Activated CD4-positive, alpha-beta T cell treated with anti-CD3 and anti-CD28 coated beads, Interleukin-2, amount 10 ng/mL, durations not matched to agents 24 days and 14 days (primary cell): ENCODE measurements around the gene LTBP1. TPM values are rescaled to one million over a fixed set of nuclear protein-coding genes. Genes with fewer than 3 reads are reported as not detected.

Experiments used
- DNase-seq: peaks from one replicate; pipeline ENCODE4 v3.0.0; 2022
- H3K27ac Mint-ChIP-seq: one replicate; pipeline ENCODE4 v1.8.0; 2022; ENCODE audit warnings: mild to moderate bottlenecking, mixed read lengths
- H3K27me3 Mint-ChIP-seq: one replicate; pipeline ENCODE4 v1.8.0; 2022; ENCODE audit warnings: mixed read lengths
- H3K36me3 Mint-ChIP-seq: one replicate; pipeline ENCODE4 v1.8.0; 2022; ENCODE audit warnings: low read depth, mild to moderate bottlenecking, mixed read lengths
- H3K4me1 Mint-ChIP-seq: one replicate; pipeline ENCODE4 v1.8.0; 2021; ENCODE audit warnings: mixed read lengths
- H3K4me3 Mint-ChIP-seq: one replicate; pipeline ENCODE4 v1.8.0; 2022; ENCODE audit warnings: mild to moderate bottlenecking, moderate library complexity, mixed read lengths
- H3K9me3 Mint-ChIP-seq: one replicate; pipeline ENCODE4 v1.8.0; 2021; ENCODE audit warnings: mixed read lengths
- intact Hi-C: fragments of 100-400 bp; cut with micrococcal nuclease; formaldehyde crosslinking; loops from one replicate; pipeline ENCODE4 v1.15.1; 2023
- total RNA-seq: library from RNA; stranded (reverse); gene quantifications from 2 replicates; pipeline ENCODE4 v1.2.3, GENCODE V29; 2022

The LTBP1 gene
- total RNA-seq, 1 donor from 2014 or later, result 0.21 TPM

- peak overlapping the region; percentile 3 for H3K27ac Mint-ChIP-seq
- intact Hi-C loops, result loop anchor here (5.0 kb wide), 2 partner anchors 260 to 275 kb away; partner anchors contain the start of gene FAM98A
- peaks cover 22% of the 10 kb centered on the region for H3K4me1 Mint-ChIP-seq
- no peak overlapping the region for H3K4me3 Mint-ChIP-seq
- DNase-seq, result peak; percentile 28
- H3K27me3 Mint-ChIP-seq, result peaks cover 1% of the 10 kb centered on the region
- no peaks in the 10 kb centered on the region for H3K9me3 Mint-ChIP-seq
- no peaks in the 10 kb centered on the region for H3K36me3 Mint-ChIP-seq
Measured at GRCh38 chr2:33322612-33323011, 375.9 kb downstream of the LTBP1 start.

- Mint-ChIP-seq H3K36me3 (no peaks in the 10 kb centered on the region), H3K4me1 (peaks cover 22% of the 10 kb centered on the region), H3K27me3 (no peaks in the 10 kb centered on the region), H3K9me3 (no peaks in the 10 kb centered on the region), H3K4me3 (no peak overlapping the region), H3K27ac (no peak overlapping the region)
- no peak for DNase-seq
- intact Hi-C loops, result loop anchor here (5.0 kb wide), 2 partner anchors 258 to 273 kb away; partner anchors contain the start of gene FAM98A
Measured at GRCh38 chr2:33323957-33324356, 377.2 kb downstream of the LTBP1 start.

DNA sequence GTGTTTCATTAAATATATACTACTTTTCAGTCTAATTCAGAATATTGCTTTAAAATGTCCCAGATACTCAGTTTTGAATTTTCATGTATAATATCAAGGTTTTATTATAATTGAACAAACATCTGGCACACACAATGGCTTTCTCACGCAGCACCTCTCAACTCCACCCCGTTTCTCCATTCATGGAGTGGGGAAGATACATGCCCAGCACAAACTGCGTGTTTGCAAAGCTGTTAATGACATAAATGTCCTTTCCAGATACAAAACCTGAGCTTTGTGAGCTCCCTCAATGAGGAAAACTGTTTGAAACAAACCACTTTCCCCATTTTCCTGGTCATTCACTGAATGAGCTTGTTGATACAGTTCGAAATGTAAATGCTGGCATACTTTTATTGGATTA lies 379.3 kb downstream of the LTBP1 start:
- no peak overlapping the region for H3K4me3 Mint-ChIP-seq
- DNase-seq, result no peak
- H3K4me1 Mint-ChIP-seq, result peaks cover 13% of the 10 kb centered on the region
- no peaks in the 10 kb centered on the region for H3K9me3 Mint-ChIP-seq
- no peaks in the 10 kb centered on the region for H3K36me3 Mint-ChIP-seq
- intact Hi-C loops, result no loop called here
- no peak overlapping the region for H3K27ac Mint-ChIP-seq
- peaks cover 3% of the 10 kb centered on the region for H3K27me3 Mint-ChIP-seq

- intact Hi-C loops, result no loop called here
- H3K27ac Mint-ChIP-seq, result no peak overlapping the region
- H3K4me3 Mint-ChIP-seq, result no peak overlapping the region
- H3K9me3 Mint-ChIP-seq, result peaks cover 15% of the 10 kb centered on the region
- H3K4me1 Mint-ChIP-seq, result peaks cover 5% of the 10 kb centered on the region
- H3K27me3 Mint-ChIP-seq, result peaks cover 5% of the 10 kb centered on the region
- DNase-seq, result no peak
- peaks cover 2% of the 10 kb centered on the region for H3K36me3 Mint-ChIP-seq
Measured at GRCh38 chr2:33333433-33333832, 386.7 kb downstream of the LTBP1 start.

- intact Hi-C loops, result no loop called here
- peaks cover 5% of the 10 kb centered on the region for H3K27me3 Mint-ChIP-seq
- no peak for DNase-seq
Measured at GRCh38 chr2:33334083-33334482, 387.3 kb downstream of the LTBP1 start.

GRCh38 chr2:33335516-33335915 lies 388.8 kb downstream of the LTBP1 start:
- Mint-ChIP-seq H3K4me3 (no peak overlapping the region), H3K36me3 (peaks cover 2% of the 10 kb centered on the region), H3K27me3 (peaks cover 6% of the 10 kb centered on the region), H3K27ac (no peak overlapping the region), H3K9me3 (peaks cover 15% of the 10 kb centered on the region), H3K4me1 (peaks cover 5% of the 10 kb centered on the region)
- DNase-seq, result no peak
- intact Hi-C loops, result no loop called here

More at GRCh38 chr2:33334083-33334482, 387.3 kb downstream of the LTBP1 start:
- Mint-ChIP-seq H3K36me3 (peaks cover 2% of the 10 kb centered on the region), H3K4me1 (peaks cover 5% of the 10 kb centered on the region), H3K27ac (no peak overlapping the region), H3K4me3 (no peak overlapping the region), H3K9me3 (peaks cover 15% of the 10 kb centered on the region)

GRCh38 chr2:33336036-33336625 lies 389.4 kb downstream of the LTBP1 start:
- H3K27me3 Mint-ChIP-seq, result peaks cover 9% of the 10 kb centered on the region
- no peak overlapping the region for H3K4me3 Mint-ChIP-seq
- intact Hi-C loops, result no loop called here
- H3K4me1 Mint-ChIP-seq, result peaks cover 5% of the 10 kb centered on the region
- no peak overlapping the region for H3K27ac Mint-ChIP-seq
- peaks cover 15% of the 10 kb centered on the region for H3K9me3 Mint-ChIP-seq
- no peak for DNase-seq
- peaks cover 2% of the 10 kb centered on the region for H3K36me3 Mint-ChIP-seq

DNA sequence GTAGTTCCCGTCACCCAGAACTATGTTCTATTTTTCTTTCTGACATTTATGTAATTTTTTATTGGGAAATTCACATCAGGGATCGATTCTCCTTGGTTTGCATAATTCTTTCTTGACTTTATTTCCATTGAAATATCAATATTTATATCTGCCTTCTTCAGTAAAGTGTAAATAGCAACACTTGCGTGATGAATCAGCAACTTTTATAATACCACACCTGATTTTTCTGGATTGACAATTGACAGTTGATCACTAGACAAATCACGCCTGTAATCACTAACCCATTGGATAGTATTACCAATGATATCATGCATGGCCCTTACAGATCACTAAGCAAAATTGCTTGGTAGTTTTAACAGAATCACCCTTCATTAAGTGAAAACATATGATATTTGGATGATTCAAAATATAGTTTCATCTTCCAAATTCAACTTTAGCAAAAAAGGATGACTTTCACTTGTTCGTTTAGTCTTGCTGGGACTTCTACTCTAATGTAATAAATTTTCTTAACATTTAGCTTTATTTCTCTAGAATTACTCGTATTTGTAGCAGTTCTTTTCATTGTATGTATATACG lies 390.7 kb downstream of the LTBP1 start:
- Mint-ChIP-seq H3K9me3 (peaks cover 15% of the 10 kb centered on the region), H3K27me3 (peaks cover 7% of the 10 kb centered on the region), H3K36me3 (peaks cover 2% of the 10 kb centered on the region), H3K27ac (no peak overlapping the region), H3K4me1 (peaks cover 5% of the 10 kb centered on the region), H3K4me3 (no peak overlapping the region)
- DNase-seq, result no peak
- intact Hi-C loops, result no loop called here

GRCh38 chr2:33337981-33338380 lies 391.2 kb downstream of the LTBP1 start:
- no peak overlapping the region for H3K27ac Mint-ChIP-seq
- H3K4me3 Mint-ChIP-seq, result no peak overlapping the region
- no peak for DNase-seq
- peaks cover 5% of the 10 kb centered on the region for H3K4me1 Mint-ChIP-seq
- peaks cover 2% of the 10 kb centered on the region for H3K36me3 Mint-ChIP-seq
- intact Hi-C loops, result no loop called here
- peaks cover 7% of the 10 kb centered on the region for H3K27me3 Mint-ChIP-seq
- H3K9me3 Mint-ChIP-seq, result peaks cover 11% of the 10 kb centered on the region

GRCh38 chr2:33339269-33339668 lies 392.5 kb downstream of the LTBP1 start:
- peaks cover 7% of the 10 kb centered on the region for H3K27me3 Mint-ChIP-seq
- H3K9me3 Mint-ChIP-seq, result peaks cover 7% of the 10 kb centered on the region
- H3K27ac Mint-ChIP-seq, result no peak overlapping the region
- H3K4me1 Mint-ChIP-seq, result peaks cover 10% of the 10 kb centered on the region
- peaks cover 2% of the 10 kb centered on the region for H3K36me3 Mint-ChIP-seq
- H3K4me3 Mint-ChIP-seq, result no peak overlapping the region
- intact Hi-C loops, result no loop called here
- no peak for DNase-seq

GRCh38 chr2:33340280-33340679 lies 393.5 kb downstream of the LTBP1 start:
- Mint-ChIP-seq H3K27me3 (peaks cover 7% of the 10 kb centered on the region), H3K4me3 (no peak overlapping the region), H3K4me1 (peaks cover 17% of the 10 kb centered on the region), H3K27ac (no peak overlapping the region), H3K36me3 (peaks cover 2% of the 10 kb centered on the region), H3K9me3 (peaks cover 5% of the 10 kb centered on the region)
- intact Hi-C loops, result no loop called here
- no peak for DNase-seq

GRCh38 chr2:33342171-33342570 lies 395.4 kb downstream of the LTBP1 start:
- Mint-ChIP-seq H3K27me3 (peaks cover 7% of the 10 kb centered on the region), H3K4me1 (peaks cover 12% of the 10 kb centered on the region), H3K4me3 (no peak overlapping the region), H3K9me3 (no peaks in the 10 kb centered on the region), H3K27ac (no peak overlapping the region), H3K36me3 (no peaks in the 10 kb centered on the region)
- intact Hi-C loops, result no loop called here
- DNase-seq, result no peak

GRCh38 chr2:33342705-33343104 lies 396.0 kb downstream of the LTBP1 start:
- DNase-seq, result no peak

GRCh38 chr2:33343387-33343895 lies 396.7 kb downstream of the LTBP1 start:
- H3K9me3 Mint-ChIP-seq, result no peaks in the 10 kb centered on the region
- no peak overlapping the region for H3K27ac Mint-ChIP-seq
- H3K4me1 Mint-ChIP-seq, result peaks cover 12% of the 10 kb centered on the region
- H3K27me3 Mint-ChIP-seq, result peaks cover 7% of the 10 kb centered on the region
- no peak for DNase-seq
- H3K36me3 Mint-ChIP-seq, result no peaks in the 10 kb centered on the region
- no peak overlapping the region for H3K4me3 Mint-ChIP-seq
- intact Hi-C loops, result no loop called here

More at GRCh38 chr2:33342705-33343104, 396.0 kb downstream of the LTBP1 start:
- intact Hi-C loops, result no loop called here
- peaks cover 7% of the 10 kb centered on the region for H3K27me3 Mint-ChIP-seq
- H3K9me3 Mint-ChIP-seq, result no peaks in the 10 kb centered on the region
- H3K4me1 Mint-ChIP-seq, result peaks cover 12% of the 10 kb centered on the region
- no peak overlapping the region for H3K27ac Mint-ChIP-seq
- H3K36me3 Mint-ChIP-seq, result no peaks in the 10 kb centered on the region
- no peak overlapping the region for H3K4me3 Mint-ChIP-seq
